Activated CD8-positive, alpha-beta memory T cell treated with anti-CD3 and anti-CD28 coated beads, Interleukin-2, amount 50 U/mL, for 24 hours (primary cell): ENCODE measurements around the gene DOP1B.
"Not testable (repeated sequence)": the region's sequence is repeated elsewhere in the genome, so short reads cannot be mapped to it uniquely, and the experiment has no call there.

Experiments
- DNase-seq: peaks from one replicate; pipeline ENCODE4 v3.0.0-alpha.2; 2020; ENCODE audit errors: extremely low read depth

The DOP1B gene

GRCh38 chr21:36156815-36157670 is at the start of gene DOP1B:
DOP1B (plus strand) TSS chr21:36156824; CDS start chr21:36164734, 7,910 bp downstream.
- DNase-seq, result no peak

- no peak for DNase-seq
These were observed 46.8 kb upstream of the DOP1B start for GRCh38 chr21:36109868-36110267.

GRCh38 chr21:36111238-36111637 is 45.4 kb upstream of the DOP1B start:
- DNase-seq, result no peak

GRCh38 chr21:36113647-36114428 is 42.8 kb upstream of the DOP1B start:
- DNase-seq, result no peak

- no peak for DNase-seq
These were observed 41.4 kb upstream of the DOP1B start for GRCh38 chr21:36115138-36115730.

GRCh38 chr21:36117286-36117741 is 39.3 kb upstream of the DOP1B start:
- no peak for DNase-seq

- DNase-seq, result no peak
These were observed 36.2 kb upstream of the DOP1B start for GRCh38 chr21:36120304-36120888.

GRCh38 chr21:36122977-36123376 is 33.6 kb upstream of the DOP1B start:
- no peak for DNase-seq

- no peak for DNase-seq
These were observed 32.2 kb upstream of the DOP1B start for GRCh38 chr21:36124395-36124794.

- DNase-seq, result no peak
These were observed 31.0 kb upstream of the DOP1B start for GRCh38 chr21:36125512-36126207.

- no peak for DNase-seq
These were observed 30.4 kb upstream of the DOP1B start for GRCh38 chr21:36126208-36126565.

- DNase-seq, result no peak
These were observed 30.0 kb upstream of the DOP1B start for GRCh38 chr21:36126621-36127110.

- DNase-seq, result no peak
These were observed 29.2 kb upstream of the DOP1B start for GRCh38 chr21:36127250-36127904.

GRCh38 chr21:36127977-36128376 is 28.6 kb upstream of the DOP1B start:
- DNase-seq, result no peak

GRCh38 chr21:36129219-36129618 is 27.4 kb upstream of the DOP1B start:
- DNase-seq, result no peak

- DNase-seq, result not testable (repeated sequence)
These were observed 26.2 kb upstream of the DOP1B start for GRCh38 chr21:36130414-36130762.

- DNase-seq, result not testable (repeated sequence)
These were observed 25.8 kb upstream of the DOP1B start for GRCh38 chr21:36130839-36131238.

GRCh38 chr21:36132696-36133095 is 23.9 kb upstream of the DOP1B start:
- DNase-seq, result no peak

- no peak for DNase-seq
These were observed 21.7 kb upstream of the DOP1B start, which contains the start of gene CBR3 for GRCh38 chr21:36134803-36135390. CBR3 (plus strand) TSS chr21:36135079; CDS start chr21:36135193, 114 bp downstream.

- no peak for DNase-seq
These were observed 21.1 kb upstream of the DOP1B start for GRCh38 chr21:36135391-36136102.
